GM12874 (cell line): ENCODE results near the gene SGPL1.

Experiments
- CTCF ChIP-seq: IDR thresholded peaks from 2 replicates; pipeline ENCODE4 v1.5.1; 2011; ENCODE audit warnings: low read depth, mild to moderate bottlenecking, control low read depth, low read length, moderate library complexity; ENCODE audit not compliant: insufficient read depth

SGPL1 gene

GRCh38 chr10:70912556-70912955, 96.8 kb downstream of the SGPL1 start:
- no peak for TF ChIP-seq CTCF

GRCh38 chr10:70913191-70913892, 97.6 kb downstream of the SGPL1 start:
- TF ChIP-seq CTCF: no peak

- TF ChIP-seq CTCF: no peak
Observed at GRCh38 chr10:70913893-70914240, 98.1 kb downstream of the SGPL1 start.

GRCh38 chr10:70914316-70914864, 98.6 kb downstream of the SGPL1 start:
- no peak for TF ChIP-seq CTCF

- TF ChIP-seq CTCF: no peak
Observed at GRCh38 chr10:70915206-70915605, 99.5 kb downstream of the SGPL1 start.

GRCh38 chr10:70915806-70916205, 100.1 kb downstream of the SGPL1 start:
- no peak for TF ChIP-seq CTCF

- TF ChIP-seq CTCF: no peak
Observed at GRCh38 chr10:70916241-70916640, 100.5 kb downstream of the SGPL1 start.
